GM12873 (cell line): ENCODE measurements around the gene NR1D2.

ENCODE experiments used
- CTCF ChIP-seq: IDR thresholded peaks from 2 replicates; pipeline ENCODE4 v1.5.1; 2012; ENCODE audit warnings: low read depth, mild to moderate bottlenecking, moderate library complexity, low read length, control low read depth; ENCODE audit not compliant: insufficient read depth; ENCODE audit errors: missing control alignments

Gene NR1D2

GRCh38 chr3:24017305-24017704, 72.2 kb downstream of the NR1D2 start:
- TF ChIP-seq CTCF = no peak

GRCh38 chr3:24018784-24019570, 73.9 kb downstream of the NR1D2 start:
- TF ChIP-seq CTCF = no peak

GRCh38 chr3:24019585-24019984, 74.5 kb downstream of the NR1D2 start:
- TF ChIP-seq CTCF = no peak

- no peak for TF ChIP-seq CTCF
Observed at GRCh38 chr3:24020036-24020691, 75.1 kb downstream of the NR1D2 start.

- no peak for TF ChIP-seq CTCF
Observed at GRCh38 chr3:24023197-24023596, 78.1 kb downstream of the NR1D2 start.

GRCh38 chr3:24025805-24026204, 80.7 kb downstream of the NR1D2 start:
- TF ChIP-seq CTCF = no peak

- no peak for TF ChIP-seq CTCF
Observed at GRCh38 chr3:24027946-24028345, 82.9 kb downstream of the NR1D2 start.
